GM19467 (cell line): ENCODE measurements around the gene ACADVL.
"Not testable (repeated sequence)": the region's sequence is repeated elsewhere in the genome, so short reads cannot be mapped to it uniquely, and the experiment has no call there.

Experiments
- ATAC-seq: cut with Tn5 transposase; IDR thresholded peaks from one replicate; pipeline ENCODE4 v1.9.1; 2021; ENCODE audit warnings: mild to moderate bottlenecking, moderate library complexity; ENCODE audit not compliant: unreplicated experiment

Gene ACADVL

DNA sequence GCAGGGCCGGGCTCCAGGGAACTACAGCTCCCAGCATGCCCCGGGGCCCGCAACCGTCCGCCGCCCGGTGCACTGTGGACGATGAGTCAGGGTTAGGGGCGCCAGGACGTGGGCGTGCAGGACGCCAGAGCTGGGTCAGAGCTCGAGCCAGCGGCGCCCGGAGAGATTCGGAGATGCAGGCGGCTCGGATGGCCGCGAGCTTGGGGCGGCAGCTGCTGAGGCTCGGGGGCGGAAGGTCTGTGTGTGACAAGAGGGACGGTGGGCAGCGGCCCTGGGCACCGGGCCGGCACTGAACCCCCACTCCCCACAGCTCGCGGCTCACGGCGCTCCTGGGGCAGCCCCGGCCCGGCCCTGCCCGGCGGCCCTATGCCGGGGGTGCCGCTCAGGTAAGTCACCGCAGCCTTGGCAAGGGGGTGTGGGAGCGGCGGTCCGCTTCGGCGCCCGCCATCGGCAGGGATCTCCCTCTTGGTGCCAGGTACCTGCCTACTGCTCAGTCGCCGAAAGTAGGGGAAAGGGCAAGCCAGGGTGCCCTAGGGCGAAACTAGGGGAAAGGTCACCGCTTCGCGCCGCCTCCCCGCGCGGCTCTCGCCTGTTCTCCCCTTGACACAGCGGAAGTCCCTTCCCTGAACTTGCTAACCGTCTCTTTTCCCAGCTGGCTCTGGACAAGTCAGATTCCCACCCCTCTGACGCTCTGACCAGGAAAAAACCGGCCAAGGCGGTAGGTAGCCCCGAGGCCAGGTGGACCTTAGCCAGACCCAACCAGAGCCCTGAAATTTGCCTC lies at the start of gene ACADVL, which contains the start of gene DLG4:
Gene ACADVL, plus strand, starts transcription at position 127 of the 781 bp plus-strand sequence. Its CDS starts 47 bp downstream, at position 174.
Gene DLG4, minus strand, starts transcription at position 25 of the 781 bp plus-strand sequence.
- ATAC-seq = no peak

DNA sequence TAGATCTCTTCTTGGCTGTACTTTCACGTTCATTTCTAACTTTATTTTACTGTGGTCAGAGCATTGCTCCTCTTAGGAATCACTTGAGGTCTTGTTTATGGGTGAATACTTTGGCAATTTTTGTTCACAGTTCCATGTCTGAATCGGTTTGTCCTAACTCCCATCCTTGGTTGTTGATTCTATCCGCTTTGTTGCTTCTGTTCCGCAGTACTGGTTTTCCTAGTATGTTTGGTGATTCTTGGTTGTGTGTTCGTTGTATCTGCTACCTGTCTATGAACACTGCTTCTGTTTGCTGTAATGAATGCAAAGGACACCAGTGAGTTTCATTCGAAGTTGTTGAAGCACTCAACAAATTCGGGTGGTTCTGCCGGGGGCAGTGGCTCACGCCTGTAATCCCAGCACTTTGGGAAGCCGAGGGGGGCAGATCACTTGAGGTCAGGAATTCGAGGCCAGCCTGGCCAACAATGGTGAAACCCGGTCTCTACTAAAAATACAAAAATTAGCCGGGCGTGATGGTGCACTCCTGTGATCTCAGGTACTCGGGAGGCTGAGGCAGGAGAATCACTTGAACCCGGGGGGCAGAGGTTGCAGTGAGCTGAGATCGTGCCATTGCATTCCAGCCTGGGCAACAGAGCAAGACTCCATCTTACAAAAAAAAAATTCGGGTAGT lies 47.1 kb upstream of the ACADVL start:
- ATAC-seq = not testable (repeated sequence)

DNA sequence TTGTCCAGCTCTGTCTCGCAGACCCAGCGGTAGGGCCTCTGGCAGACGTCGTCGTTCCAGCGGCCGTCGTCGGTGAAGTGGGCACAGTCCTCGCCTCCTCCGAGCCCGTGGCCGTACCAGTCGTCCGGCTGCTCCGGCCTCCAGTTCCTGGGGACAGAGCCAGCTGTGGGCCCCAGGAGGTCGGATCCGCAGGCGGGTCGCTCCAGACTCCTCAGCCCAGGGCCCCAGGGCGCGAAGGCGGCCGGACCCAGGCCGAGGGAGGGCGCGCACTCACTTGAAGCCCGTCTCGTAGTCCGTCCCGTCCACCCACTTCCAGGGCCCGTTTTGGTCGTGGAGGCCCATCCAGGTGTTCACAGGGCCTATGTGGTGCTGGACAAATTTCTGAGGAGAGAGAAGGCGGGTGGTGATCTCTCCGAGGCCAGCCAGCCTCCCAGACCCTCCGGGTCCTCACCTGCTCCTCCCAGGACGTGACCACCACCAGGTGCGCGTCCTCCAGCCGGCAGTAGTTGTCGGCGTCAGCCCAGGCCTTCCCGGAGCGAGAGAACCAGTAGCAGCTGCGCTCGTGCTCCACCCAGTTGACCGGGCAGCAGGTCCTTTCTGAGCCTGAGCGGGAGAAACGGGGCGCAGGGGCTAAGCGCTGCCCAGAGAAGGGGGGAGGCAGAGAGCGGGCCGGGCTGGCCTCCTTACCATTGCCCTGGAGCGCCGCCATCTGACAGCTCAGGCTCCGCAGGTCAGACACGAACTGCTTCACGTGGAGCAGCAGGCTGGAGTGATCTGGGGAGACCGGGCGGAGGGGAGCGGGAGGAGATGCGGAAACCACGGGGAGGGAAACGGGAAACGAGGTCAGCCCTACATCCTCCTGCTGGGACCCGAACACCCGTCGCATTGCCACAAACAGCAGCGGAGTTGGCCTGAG lies 45.8 kb upstream of the ACADVL start:
- ATAC-seq = no peak

DNA sequence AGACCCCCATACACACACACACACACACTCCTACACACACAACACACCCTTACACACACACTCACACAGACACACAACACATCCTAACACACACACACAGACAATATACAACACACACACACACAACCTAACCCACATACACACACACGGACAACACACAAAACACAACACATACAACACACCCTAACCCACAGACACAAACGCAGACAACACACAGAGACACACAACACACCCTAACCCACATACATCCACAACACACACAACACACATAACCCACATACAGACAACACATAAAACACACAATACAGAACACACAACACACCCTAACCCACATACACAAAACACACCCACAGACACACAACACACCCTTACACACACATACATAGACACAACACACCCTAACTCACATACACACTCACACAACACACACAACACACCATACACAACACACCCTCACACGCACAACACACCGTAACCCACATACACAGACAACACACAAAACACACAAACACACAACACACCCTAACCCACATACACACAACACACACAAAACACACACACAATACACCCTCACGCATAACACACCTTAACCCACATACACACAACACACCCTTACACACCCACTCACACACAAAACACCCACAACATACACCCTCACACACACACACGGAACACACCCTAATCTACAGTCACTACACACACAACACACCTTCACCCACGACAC lies 45.0 kb upstream of the ACADVL start:
- ATAC-seq = no peak

DNA sequence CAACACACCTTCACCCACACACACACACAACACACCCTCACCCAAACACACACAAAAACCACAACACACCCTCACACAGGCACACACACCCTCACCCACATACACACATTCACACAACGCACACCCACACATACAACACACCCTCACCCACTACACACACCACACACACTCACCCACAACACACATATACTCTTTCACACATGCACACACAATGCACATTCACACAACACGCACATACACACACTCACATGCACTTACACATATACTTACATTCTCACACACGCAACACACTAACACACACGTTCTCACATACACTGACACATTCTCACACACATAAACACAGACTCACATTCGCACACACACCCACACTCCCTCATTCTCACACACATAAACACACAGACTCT lies 44.4 kb upstream of the ACADVL start:
- ATAC-seq = no peak

DNA sequence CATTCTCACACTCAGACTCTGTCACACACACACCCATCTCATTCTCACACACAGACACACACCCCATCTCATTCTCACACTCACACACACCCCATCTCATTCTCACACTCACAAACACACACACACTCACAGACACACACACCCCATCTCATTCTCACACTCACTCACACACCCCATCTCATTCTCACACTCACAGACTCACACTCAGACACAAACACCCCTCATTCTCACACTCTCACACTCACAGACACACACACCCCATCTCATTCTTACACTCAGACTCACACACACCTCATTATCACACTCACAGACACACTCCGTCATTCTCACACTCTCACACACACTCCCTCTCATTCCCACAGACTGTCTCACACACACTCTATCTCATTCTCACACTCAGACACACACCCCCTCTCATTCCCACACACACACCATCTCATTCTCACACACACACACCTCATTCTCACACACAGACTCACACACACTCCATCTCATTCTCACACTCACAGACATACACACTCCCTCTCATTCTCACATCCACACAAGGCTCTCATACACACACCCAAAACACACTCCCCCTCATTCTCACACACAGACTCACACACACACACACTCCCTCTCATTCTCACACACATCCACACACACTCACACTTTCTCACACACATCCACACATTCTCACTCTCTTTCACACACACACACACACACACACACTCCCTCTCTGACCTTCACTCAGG lies 43.5 kb upstream of the ACADVL start:
- ATAC-seq = no peak

DNA sequence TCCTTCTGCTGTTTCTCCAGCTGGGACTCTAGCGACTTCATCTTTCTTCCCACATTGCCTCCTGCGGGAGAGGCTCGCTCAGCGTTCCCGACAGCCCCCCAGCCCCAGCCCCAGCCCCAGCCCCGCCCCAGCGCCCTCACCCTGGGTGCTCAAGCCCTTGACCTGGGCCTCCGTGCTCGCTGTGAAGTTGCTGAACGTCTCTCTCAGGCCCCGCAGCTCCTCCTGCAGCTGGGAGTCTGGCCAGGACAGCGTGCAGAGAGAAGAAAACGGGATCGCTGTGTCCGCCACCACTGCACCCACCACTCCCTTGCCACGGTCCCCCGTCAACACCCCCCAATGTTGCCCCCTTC lies 42.9 kb upstream of the ACADVL start:
- no peak for ATAC-seq

DNA sequence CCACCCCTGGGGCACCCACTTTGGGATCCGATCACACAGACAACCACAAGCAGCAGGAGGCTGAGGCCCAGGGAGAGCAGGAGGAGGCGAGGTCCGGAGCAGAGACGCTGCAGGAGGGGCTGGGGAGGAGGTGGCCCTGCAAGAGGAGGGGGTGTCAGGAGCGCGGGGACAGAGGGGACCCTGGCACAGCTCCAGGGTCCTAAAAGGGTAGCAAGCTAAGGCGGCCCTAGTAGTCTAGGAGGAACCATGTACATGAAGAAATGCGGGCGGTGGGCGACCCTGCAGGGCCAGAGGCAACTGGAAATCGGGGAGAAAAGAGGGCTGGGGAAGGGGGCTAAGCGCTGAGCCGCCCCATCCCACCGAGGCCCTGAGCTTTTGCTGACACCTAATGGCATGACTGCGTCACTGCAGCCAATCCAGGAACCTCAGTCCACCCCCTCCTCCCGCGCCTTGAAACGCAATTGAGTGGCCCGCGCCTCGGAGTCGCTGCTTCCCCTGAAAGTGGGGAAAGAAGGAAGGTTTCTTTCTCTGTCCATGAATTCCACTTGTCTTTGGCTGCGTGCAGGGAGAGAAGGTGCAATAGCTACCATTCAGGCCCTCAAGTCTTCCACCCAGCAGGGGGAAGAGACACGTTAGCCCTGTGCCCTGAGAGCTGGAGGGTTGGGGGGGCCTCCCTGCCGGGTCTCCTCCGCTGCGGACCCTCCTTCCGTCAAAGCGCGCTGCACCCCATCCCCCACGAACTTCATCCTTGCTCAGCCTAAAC lies 42.4 kb upstream of the ACADVL start:
- no peak for ATAC-seq

DNA sequence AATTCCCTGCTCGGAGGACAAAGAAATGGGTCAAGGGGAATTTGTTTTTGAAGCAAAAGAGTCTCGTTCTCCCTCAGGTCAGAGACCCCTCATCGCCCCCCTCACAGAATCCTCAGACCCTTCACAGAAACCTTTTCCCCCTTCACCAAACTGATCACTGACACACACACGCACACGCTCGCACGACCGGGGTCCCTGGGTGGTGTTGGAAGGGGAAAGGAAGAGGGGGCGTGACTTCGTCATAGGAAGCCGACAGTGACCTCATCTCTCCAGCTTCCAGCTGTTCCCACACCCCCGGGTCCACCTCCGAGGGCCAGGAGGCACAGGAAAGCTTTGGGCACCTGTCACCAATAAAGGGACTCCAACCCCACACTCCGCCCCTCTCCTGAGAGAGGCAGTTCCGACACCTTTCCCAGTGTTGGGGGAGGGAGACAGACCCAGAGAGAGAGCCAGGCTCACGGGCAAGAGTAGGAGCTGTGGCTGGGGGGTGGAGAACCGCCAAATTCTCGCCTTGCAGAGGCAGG lies 41.7 kb upstream of the ACADVL start:
- no peak for ATAC-seq

DNA sequence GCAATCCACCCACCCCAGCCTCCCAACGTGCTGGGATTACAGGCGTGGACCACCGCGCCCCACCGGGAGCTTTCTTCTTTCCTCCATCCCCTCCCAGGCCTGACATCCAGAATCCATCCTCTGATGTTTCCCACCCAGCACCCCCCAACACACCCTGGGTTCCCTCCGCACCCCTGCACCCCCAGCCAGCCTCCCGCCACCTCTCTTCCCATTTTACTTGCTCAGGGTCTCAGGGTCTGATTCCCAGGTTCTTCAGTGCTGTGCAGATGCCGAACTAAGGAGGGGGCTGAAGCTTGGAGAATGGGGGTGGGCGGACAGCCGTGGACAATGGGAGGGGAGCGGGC lies 40.8 kb upstream of the ACADVL start:
- no peak for ATAC-seq

DNA sequence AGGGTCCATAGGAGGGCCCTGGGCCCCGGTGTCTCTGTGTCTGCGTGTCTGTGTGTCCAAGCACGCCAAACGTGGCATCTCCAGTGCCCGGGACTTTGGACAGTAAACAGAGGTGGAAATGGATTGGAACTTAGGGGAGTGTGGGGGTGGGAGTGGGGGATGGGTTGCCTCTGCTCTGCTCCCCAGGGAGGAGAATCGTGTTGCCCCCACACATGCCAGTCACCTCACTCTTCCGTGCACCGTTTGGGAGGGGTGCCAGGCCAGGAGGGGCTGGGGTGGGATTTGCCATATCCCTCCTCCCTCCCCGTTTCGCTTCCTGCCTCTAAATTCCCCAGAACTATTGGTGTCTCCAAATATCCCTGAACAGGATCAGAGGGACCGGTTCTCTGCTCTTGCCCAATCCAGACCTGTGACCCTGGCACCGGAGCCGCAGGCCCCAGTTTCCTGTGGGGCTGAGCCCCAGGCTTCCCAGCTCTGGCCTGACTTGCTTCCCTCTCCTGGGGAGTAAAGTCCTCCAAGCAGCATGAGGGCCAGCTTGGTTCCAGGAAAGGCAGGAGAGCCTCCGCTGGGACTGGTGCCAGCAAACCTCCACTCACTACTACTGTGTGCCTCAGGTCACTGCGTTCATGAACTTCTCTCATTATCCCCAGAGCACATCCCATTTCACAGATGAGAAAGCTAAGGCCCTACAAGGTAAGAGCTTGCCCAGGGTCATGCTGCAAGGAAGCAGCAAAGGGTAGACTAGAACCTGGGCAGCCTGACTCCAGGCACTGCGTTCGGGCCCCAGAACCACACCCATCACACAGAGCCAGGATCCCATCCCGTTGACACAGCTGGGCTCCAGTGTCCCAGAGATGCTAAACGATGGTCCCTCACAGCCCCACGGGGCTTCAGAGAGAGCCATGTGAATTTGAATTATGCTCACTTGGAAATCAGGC lies 40.2 kb upstream of the ACADVL start, which contains the start of gene ASGR1:
Gene ASGR1, minus strand, starts transcription at position 54 of the 938 bp plus-strand sequence. CDS start 807 bp downstream, outside the sequence.
- ATAC-seq = no peak

DNA sequence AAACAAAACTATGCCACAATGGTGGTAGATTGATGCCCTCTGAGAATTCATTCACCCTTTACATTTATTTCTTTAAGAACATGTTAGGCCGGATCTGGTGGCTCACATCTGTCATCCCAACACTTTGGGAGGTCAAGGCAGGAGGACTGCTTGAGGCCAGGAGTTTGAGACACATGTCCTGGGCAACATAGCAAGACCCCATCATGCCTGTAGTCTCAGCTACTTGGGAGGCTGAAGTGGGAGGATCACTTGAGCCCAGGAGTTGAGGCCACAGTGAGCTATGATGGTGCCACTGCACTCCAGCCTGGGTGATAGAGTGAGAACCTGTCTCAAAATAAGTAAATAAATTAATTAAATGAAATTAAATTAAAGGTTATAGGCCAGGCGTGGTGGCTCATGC lies 37.6 kb upstream of the ACADVL start:
- not testable (repeated sequence) for ATAC-seq

DNA sequence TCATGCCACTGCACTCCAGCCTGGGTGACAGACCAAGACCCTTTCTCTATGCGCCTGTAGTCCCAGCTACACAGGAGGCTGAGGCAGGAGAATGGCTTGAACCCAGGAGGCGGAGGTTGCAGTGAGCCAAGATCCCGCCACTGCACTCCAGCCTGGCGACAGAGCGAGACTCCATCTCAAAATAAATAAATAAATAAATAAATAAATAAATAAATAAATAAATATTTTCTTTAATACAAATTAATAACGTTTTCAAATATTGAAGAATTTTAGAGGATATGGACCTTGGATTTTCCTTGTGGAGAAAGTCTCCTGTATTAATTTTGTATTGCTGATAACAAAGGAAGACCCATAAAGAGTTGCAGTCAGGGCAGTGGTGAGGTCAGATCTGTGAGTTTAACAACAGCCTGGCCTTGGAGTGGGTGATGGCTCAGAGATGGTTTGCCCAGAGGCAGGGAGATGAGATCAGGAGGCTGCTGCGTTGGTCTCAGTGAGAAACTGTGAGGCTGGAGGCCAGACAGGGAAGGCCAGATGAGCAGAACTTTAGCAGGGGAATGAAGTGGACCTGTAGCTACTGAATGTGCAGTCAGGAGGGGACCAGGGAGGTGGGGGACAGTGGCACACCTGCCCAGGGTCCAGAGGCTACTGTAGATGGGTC lies 36.2 kb upstream of the ACADVL start:
- no peak for ATAC-seq

DNA sequence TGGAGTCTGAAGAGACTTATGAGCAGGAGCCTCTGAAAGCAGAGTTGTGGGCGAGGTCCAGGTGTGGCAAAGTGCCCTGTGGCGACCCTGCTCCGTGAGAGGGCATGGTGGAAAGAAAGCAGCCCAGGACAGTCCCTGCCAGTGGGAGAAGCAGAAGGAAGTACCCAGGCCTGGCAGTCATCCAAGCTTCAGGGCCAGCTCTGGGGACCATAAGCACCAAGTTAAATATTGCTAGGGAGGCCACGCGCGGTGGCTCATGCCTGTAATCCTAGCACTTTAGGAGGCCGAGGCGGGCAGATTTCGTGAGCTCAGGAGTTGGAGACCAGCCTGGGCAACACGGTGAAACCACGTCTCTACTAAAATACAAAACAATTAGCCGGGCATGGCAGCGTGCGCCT lies 35.6 kb upstream of the ACADVL start:
- ATAC-seq = no peak

DNA sequence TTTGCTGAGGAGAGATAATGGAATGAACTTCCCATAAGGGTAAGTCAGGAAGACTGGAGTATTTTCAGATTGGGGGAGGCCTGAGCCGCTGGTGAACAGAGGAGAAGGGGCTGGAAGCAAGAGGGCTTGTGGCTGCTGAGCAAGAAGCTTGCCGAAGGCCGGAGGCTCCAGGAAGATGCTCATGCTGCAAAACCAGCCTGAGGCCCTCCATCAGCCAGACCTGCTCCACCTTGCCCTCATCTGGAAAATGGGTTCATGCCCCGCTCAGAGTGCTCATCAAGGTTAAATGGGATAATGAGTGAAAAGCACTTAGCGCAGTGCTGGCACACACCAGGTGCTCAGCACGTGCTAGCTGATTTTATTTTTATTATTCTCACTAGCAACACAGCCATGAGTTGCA lies 35.1 kb upstream of the ACADVL start:
- no peak for ATAC-seq

DNA sequence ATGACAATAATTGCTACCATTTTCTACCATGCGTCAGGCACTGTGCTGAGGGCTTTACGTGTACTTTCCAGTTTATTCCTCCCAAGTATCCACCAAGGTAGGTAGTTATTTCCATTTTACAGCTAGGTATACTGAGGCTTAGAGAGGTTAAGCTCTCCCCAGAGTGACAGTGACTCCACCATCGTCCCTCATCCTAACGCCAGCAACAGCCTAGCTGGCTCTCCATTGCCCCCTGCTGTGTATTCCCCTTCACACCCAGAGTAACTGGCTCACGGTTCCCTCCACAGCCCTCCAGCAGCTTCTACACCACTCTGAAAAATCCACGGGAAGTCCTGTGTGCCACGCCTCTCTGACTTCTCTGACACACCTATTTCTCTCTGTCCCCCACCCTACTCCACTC lies 33.5 kb upstream of the ACADVL start:
- ATAC-seq = no peak

DNA sequence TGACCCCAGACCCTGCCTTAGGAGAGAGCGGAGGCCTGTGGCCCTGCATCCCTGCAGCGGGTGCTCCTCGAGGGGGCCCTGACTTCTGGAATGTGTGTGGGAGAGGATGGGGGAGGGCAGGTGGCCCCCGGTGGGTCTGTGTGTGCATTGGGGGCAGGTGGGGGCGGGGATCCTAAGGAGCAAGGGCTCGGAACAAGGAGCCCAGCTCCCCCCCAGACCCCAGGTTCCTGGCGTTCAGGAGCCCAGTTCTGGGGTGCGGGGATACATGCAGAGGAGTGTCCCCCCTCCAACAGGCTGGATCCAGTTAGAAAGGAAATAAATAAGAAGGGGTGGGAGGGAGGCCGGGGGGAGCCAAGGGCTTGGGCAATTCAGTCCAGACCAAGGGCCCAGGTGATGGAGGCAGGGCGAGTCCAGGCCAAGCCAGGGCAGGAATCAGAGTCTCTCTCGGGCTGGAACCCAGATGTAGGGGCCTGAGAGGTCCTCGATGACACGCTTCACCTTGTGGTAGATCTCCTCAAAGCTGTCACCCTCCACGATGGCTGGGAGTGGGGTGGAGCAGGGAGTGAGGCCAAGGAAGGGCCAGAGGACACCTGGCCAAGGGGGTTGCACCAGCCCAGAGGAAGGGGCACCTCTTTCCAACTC lies 29.3 kb upstream of the ACADVL start:
- no peak for ATAC-seq
